ENCODE measurements around the gene ARID4A.
"Not testable (repeated sequence)": the region's sequence is repeated elsewhere in the genome, so short reads cannot be mapped to it uniquely, and the experiment has no call there.

The ARID4A gene, protein sequence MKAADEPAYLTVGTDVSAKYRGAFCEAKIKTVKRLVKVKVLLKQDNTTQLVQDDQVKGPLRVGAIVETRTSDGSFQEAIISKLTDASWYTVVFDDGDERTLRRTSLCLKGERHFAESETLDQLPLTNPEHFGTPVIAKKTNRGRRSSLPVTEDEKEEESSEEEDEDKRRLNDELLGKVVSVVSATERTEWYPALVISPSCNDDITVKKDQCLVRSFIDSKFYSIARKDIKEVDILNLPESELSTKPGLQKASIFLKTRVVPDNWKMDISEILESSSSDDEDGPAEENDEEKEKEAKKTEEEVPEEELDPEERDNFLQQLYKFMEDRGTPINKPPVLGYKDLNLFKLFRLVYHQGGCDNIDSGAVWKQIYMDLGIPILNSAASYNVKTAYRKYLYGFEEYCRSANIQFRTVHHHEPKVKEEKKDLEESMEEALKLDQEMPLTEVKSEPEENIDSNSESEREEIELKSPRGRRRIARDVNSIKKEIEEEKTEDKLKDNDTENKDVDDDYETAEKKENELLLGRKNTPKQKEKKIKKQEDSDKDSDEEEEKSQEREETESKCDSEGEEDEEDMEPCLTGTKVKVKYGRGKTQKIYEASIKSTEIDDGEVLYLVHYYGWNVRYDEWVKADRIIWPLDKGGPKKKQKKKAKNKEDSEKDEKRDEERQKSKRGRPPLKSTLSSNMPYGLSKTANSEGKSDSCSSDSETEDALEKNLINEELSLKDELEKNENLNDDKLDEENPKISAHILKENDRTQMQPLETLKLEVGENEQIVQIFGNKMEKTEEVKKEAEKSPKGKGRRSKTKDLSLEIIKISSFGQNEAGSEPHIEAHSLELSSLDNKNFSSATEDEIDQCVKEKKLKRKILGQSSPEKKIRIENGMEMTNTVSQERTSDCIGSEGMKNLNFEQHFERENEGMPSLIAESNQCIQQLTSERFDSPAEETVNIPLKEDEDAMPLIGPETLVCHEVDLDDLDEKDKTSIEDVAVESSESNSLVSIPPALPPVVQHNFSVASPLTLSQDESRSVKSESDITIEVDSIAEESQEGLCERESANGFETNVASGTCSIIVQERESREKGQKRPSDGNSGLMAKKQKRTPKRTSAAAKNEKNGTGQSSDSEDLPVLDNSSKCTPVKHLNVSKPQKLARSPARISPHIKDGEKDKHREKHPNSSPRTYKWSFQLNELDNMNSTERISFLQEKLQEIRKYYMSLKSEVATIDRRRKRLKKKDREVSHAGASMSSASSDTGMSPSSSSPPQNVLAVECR

DNA sequence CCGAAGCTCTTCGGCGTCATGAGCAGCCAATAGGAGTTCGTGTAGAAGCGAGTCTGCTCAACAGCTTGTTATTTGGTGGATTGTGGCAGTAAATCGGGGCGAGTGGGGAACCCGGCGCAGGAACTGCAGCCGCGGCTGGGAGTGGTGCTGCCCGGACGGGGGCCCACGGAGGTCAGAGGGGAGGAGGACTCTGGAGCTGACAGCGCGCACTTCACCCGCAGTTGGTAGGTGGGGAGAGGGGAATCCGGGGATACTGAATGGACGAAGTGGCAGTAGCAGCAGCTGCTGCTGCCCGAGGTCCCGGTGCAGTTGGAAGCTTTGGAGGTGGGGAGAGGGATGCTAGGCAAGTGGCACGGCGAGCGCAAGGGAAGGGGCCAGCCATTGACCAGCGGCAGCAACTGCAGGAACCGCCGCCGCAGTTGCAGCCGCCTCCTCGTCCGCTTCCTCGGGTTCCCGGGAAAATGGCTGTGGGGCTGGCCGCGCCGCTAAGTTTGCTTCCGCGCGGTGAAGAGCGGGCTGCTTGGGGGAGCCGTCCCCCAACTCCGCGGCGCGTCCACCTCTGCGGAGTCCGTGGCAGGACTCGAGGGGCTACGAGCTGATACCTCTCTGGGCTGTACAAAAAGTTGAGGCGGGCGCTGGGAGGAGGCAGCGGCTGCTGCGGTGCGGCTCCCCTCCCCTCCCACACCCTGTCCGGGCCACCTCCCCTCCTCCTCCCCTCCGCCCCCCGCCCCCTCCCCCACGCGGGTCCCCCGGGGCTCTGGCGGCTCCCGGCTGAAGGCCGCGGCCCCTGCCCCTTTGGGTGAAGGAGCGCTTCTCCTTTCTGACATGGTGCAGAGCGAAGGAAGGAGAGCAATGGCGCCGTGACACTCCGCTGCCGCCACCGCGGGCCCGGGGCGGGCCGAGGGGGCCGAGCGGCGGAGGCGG, at the start of gene ARID4A:
Gene ARID4A, plus strand, starts transcription at position 79 of the 924 bp plus-strand sequence. CDS start 1,300 bp downstream, outside the sequence.
- DNase-seq: peak; percentile 41

DNA sequence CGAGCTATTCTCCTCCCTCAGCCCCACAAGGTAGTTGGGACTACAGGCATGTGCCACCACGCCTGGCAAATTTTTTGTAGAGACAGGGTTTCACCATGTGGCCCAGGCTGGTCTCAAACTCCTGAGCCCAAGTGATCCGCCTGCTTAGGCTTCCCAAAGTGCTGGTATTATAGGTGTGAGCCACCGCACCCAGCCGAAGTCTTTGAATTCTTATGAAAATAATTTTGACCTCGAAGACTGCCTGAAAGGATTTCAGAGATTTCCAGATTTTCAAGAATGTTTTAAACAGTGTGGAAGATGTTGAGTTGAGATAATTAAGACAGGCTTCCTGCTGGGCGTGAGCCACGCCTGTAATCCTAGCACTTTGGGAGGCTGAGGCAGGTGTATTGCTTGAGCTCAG, 48.7 kb upstream of the ARID4A start:
- DNase-seq: no peak

DNA sequence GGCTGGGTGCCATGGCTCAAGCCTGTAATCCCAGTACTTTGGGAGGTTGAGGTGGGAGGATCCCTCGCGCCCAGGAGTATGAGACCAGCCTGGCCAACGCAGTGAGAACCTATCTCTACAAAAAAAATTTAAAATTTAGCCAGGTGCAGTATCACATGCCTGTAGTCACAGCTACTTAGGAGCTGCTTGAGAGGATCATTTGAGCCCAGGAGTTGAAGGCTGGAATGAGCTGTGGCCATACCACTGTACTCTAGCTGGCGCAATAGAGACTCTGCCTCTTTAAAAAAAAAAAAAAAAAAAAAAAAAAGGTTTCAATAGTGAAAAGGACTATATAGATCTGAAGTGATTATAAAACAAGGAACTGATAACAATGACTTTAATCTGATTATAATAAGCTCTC, 40.2 kb upstream of the ARID4A start:
- DNase-seq: no peak

DNA sequence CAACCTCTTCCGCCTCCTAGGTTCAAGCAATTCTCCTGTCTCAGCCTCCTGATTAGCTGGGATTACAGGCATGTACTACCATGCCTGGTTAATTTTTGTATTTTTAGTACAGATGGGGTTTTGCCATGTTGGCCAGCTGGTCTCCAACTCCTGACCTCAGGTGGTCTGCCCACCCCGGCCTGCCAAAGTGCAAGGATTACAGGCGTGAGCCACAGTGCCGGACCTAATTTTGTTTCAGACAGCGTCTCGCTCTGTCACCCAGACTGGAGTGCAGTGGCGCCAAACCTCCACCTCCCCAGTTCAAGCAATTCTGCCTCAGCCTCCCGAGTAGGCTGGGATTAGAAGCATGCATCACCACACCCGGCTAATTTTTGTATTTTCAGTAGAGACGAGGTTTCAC, 36.4 kb upstream of the ARID4A start:
- DNase-seq: not testable (repeated sequence)

DNA sequence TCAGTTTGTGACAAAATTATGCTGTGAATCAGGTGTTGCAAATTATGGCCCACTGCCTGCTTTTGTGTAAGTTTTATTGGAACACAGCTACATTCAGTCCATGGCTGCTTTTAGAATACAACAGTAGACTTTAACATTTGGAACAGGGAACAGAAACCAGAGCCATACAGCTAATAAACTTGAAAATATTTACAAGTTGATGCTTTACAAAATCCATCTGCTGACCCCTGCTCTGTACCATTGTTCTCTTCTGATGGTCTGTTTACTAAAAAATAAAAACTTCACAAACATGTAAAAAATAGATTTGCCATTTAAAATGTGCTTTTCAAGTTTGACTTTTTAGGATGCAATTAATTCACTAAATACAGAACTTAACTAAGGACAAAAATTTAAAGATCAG, 33.0 kb upstream of the ARID4A start:
- no peak for DNase-seq

DNA sequence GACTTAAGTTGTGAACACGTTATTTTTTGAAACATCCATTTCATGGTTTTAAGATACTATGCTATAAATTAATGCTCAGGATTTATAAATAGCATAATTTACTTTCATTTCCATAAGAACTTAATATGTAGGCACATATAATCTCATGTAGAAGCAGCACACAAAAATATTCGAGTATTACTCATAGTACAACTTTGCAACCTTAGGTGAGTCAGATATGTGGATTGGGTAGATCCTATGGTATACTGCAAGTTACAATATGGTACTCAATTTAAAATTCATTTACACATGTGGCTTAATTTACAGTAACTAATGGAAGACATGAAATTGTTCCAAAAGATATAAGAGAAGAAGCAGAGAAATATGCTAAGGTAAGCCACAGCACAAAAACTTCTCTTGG, 27.7 kb upstream of the ARID4A start:
- no peak for DNase-seq

DNA sequence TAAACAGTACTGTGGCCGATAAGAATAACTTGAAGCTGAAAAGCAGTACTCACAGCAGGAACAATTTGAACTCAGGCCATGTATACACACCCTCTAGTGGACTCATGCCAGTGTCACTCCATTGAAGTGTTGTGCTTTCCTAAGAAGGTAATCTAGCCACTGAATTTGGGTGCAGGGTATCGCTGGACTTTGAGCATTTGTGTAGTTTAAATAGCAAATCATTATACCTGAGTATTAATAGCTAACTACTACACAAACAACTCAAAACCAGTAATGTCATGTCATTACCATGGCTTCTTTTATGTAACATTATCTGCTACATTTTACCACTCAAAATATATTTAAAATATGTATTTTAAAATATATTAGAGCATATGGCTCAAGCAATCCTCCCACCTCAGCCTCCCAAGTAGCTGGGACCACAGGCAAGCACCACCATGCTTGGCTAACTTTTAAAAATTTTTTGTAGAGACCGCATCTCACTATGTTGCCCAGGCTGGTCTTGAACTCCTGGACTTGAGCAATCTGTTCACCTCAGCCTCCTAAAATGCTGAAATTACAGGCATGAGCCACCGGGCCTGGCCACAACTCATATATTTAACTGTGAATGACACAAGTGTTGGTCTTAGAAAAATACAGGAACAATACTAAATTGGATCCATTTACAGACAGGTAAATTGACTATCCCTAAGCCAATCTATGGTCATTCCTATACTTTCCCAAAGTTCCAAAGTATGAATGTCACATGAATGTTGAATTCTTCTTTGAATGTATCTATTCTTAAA, 25.6 kb upstream of the ARID4A start:
- no peak for DNase-seq

DNA sequence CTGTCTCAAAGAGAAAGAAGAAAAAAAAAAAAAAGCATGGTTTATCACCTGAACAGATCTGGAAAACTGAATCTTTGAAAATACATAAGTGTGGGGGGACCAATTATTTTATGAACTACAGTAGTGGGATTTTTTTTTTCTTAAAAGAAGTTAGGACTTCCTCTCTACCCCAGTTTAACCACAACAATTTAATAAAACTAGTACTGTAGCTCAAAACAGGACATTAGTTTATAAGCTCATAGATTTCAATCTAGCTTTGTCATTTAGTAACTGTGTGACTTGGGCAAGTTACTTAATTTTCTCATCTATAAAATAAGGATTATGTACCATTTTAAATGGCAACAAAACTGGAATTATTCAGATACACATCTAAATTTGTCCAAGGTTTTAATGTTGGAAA, 23.5 kb upstream of the ARID4A start:
- DNase-seq: no peak

DNA sequence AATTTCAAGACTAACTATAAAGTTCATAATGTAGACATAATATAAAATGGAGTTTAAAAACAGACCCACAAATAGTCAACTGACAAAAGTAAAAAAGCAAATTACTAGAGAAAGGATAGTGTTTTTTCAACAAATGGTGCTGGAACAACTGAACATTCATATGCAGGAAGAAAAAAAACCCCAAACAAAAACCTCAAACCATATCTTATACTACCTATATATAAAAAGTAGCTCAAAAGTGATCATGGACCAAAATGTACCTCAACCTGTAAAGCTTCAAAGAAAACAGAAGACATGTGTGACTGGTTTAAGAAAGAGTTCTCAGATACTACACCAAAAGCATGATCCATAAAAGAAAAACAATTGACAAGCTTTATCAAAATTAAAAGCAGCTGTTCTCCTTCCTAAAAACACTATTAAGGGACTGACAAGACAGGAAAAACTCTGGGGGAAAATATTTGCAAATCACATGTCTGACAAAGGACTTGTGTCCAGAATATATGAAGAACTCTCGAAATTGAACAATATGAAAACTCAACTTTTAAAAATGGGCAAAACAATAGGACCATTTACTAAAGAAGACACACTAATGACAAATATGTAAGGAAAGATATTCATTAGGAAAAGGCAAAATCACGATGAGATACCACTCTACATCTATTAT, 22.7 kb upstream of the ARID4A start:
- no peak for DNase-seq

DNA sequence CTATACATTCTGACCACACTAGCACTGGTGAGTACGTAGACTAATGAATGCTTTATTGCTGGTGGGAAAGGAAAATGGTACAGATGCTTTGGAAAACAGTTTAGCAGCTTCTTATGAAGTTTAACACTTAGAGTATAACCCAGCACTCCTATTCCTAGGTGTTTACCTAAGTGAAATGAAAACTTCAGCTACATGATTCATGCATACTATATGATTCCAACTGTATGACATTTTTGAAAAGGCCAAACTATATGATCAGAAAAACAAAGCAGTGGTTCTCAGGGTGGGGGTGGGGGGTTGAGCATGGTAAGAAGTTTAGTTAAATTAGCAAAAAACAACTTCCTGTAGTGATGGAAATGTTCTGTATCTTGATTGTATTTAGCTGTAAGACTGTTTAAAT, 22.1 kb upstream of the ARID4A start:
- DNase-seq: no peak

DNA sequence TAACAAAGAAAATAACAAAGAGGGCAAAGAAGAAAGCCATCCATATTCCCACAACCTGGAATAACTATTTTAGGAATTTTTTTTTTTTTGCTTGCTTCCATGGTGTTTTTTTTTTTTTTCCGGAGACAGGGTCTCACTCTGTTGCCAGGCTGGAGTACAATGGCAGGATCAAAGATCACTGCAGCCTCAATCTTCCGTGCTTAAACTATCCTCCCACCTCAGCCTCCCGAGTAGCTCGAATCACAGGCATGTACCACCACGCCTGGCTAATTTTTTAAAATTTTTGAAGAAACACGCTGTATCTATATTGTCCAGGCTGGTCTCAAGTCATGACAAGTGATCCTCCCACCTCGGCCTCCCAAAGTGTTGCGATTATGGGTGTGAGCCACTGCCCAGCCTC, 20.2 kb upstream of the ARID4A start:
- DNase-seq: no peak

DNA sequence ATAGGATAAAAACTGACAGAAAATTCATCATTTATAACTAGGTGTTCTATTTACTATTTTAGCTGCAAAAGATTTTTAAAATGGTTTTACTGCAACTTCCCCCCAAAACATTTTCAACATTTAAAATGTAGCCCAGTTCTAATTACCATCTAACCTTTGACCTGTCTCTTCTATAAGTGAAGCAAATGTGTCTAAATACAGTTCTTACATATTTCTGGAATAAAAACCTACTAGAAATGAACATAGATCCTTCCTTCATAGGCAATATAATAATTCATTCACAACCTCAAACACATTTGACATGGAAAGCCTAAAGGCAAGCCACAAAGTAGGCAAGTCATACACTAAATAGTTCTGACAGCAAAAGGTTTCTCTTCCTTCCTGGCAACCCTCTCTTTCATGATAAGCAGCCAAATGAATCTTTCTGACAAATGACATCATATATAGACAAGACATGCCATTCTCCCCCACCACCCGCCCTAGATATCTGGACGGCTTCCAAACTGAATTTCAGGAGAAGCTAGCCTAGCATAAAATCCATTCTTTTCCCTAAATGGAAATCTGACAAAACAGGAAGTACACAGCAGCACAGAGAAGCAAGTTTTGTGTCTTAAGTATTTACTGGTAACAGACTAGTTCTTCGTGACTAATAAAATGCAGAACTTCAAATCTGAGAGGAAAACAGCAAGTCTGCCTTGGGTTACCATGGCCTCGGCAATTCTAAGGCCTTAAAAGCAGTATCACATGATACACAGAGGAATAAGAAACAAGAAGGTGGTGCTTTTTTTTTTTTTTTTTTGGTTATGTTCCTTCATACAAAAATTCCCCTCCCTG, 17.2 kb upstream of the ARID4A start:
- DNase-seq: no peak

DNA sequence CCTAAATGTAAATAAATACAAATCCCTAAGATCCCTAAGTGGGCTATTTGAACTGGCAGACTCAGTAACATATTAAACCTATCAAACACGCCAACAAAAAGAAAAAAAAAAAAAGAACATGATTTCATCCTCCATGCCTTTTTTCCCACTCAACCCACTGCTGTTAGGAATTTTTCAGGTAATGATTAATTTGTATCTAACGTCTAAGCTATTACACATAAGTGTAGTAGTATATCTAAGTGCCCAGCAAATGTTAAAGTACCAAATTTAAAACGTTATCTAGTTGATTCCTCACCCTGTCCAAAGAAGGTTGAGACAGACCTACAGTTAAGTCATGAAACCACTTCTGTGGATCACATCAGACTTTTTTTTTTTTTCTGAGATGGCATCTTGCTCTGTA, 16.4 kb upstream of the ARID4A start:
- DNase-seq: no peak

DNA sequence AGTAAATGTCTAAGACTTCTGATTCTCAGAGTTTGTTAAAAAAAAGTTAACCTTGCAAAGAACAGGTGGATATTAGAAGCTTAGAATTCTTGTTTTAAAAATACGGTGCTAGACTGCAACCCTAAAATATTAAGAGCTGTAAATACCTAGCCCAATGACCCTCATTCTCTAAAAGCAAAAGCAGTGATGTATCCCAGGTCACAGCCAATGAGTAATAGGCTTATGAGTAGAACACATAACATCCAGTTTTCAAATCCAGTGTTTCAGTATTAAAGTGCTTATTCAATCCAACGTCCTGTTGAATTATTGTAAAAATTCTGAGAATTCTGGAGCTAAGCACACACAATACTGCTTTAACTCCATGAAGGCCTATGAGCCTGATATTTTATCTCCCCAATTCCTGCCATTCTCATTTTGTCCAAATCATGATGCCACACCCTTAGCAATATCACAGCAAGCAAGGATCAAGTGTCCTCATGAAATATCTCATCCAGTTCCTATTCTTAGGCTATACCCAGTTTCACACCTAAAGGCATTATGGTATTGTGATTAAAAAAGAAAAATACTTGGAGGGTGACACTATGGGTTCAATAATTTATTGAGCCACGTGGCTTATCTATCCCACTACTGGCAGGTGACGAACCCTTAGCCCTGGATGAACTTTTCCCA, 15.3 kb upstream of the ARID4A start:
- DNase-seq: no peak

DNA sequence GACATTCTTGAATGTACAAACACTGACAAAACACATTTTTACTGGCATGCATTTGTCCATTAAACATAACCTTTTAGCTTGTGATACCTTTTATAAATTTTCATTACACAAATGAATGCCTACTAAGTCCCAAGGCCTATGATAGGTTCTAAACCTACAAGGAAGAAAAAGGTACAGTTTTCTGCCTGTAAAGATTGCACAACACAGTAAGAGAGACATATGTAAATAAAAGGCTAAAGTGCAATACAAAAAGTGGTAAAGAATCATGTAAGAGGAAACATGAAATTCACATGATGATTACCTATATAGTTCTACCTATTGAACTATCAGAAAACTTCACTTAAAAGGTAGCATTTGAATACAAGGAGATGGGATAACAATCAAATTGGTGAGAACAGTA, 14.6 kb upstream of the ARID4A start:
- no peak for DNase-seq

DNA sequence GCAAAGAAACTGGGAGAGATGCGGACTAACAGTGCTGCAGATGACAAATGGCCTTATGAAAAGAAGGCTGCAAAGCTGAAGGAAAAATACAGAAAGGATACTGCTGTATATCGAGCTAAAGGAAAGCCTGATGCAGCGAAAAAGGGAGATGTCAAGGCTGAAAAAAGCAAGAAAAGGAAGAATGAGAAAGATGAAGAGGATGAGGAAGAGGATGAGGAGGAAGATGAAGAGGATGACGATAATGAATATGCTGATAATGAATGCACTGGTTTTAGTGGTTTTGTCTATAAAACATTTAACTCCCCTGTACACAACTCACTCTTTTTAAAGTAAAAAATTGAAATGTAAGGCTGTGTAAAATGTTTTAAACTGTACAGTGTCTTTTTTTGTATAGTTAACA, 13.2 kb upstream of the ARID4A start:
- DNase-seq: no peak

DNA sequence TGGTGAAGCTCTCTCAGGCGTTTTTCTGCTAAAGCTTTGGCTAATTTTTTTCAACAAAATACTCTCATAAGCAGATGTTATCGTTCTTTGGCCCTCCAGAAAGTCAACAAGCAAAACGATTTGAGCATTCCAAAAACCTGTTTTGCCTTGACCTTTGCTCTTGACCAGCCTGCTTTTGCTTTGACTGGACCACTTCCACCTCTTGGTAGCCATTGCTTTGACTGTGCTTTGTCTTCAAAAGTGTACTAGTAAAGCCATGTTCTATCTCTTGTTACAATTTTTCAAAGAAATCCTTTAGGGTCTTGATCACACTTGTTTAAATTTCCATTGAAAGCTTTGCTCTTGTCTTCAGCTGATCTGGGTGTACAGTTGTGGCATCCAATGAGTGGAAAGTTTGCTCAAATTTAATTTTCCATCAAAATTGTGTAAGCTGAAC, 10.7 kb upstream of the ARID4A start:
- no peak for DNase-seq

DNA sequence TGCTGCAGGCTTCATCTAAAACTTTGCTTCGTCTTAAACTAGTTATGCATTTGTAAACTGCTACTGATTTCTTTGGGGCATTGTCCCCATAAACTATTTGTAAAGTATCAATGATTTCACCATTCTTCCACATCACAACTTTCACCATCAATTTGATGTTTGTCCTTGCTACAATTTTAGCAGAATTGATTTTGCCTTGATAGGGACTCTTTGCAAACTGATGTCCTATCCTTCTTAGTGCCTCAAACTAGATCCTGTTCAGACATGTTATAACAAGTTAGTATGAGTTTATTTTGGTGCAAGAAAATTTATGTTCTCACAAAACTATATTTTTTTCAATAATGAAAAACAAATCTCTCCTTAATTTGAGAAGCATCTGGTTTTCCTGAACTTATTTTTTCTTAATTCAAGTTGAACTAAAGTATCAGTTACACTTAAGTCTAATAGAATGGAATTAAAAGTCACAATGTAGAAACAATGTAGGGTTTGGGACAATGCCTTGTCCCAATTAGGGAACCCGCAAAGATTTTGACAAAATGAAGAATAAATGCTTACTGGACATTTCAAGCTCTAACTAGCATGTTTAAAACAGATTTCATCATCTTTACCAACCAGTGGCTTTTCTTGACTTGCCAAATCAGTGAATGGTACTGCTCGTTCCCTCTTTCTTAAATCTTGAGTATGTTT, 10.1 kb upstream of the ARID4A start:
- no peak for DNase-seq

DNA sequence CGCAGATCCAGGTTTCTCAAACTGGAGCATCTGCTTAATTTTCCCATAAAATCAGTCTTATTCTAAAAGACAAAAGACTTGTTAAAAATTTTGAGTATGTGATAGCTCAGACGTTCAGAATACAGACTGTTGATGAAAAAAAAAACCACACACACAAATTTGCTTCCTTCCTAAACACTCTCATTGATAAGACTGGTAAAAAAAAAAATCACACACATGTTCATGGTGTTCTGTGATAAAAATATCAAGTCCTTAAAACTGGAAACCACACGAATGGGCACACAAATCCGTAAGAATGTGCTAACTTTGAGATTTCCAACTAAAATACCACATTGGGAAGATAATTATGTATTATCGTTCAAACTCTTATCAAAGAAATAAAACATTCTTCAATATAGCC, 6.7 kb upstream of the ARID4A start:
- no peak for DNase-seq
